Cardiac fibroblast (primary cell): ENCODE results near the gene ZNF181.
A peak's percentile ranks its signal among the peaks of the same experiment; 100 is the strongest.

Experiments
- DNase-seq, 2 donors: peaks; one replicate each; pipeline versions ENCODE4 v3.0.0 to v3.0.0-alpha.2; 2010; ENCODE audit warnings: low read depth in 2 of 2
- H3K4me3 ChIP-seq, 2 donors: replicated peaks in 1 of 2; 1 replicate in 1 of 2; 2 replicates in 1 of 2; pipeline ENCODE4 v1.5.1; 2011; ENCODE audit warnings: low read depth in 2 of 2, low read length in 2 of 2, mild to moderate bottlenecking in 2 of 2, moderate library complexity in 1 of 2
- TF ChIP-seq, protein P1 (sequence below): IDR thresholded peaks from one replicate; pipeline ENCODE4 v1.5.1; 2011; ENCODE audit warnings: low read depth, mild to moderate bottlenecking, low read length, inconsistent platforms

ZNF181 gene

DNA sequence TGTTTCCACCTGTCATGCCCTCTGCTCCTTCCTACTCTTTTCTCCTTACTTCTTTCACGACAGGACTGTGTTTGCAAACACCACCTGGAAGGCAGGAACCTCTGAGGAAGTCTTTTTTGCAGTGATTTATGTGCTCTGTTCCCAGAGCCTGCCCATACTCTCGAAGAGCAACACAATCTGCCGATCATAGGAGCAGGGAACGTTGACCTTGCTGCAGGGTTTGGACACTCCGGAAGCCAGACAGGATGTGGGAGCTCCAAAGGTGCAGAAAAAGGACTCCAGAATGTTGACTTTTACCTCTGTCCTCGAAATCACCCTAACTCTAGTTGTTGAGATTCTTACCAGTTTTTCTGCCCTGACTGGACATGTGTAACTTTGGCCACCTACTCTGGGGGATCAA, 8.6 kb upstream of the ZNF181 start:
- TF ChIP-seq, protein P1, sequence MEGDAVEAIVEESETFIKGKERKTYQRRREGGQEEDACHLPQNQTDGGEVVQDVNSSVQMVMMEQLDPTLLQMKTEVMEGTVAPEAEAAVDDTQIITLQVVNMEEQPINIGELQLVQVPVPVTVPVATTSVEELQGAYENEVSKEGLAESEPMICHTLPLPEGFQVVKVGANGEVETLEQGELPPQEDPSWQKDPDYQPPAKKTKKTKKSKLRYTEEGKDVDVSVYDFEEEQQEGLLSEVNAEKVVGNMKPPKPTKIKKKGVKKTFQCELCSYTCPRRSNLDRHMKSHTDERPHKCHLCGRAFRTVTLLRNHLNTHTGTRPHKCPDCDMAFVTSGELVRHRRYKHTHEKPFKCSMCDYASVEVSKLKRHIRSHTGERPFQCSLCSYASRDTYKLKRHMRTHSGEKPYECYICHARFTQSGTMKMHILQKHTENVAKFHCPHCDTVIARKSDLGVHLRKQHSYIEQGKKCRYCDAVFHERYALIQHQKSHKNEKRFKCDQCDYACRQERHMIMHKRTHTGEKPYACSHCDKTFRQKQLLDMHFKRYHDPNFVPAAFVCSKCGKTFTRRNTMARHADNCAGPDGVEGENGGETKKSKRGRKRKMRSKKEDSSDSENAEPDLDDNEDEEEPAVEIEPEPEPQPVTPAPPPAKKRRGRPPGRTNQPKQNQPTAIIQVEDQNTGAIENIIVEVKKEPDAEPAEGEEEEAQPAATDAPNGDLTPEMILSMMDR, result no peak
- H3K4me3 ChIP-seq, result no peak overlapping the region
- no peak for DNase-seq

DNA sequence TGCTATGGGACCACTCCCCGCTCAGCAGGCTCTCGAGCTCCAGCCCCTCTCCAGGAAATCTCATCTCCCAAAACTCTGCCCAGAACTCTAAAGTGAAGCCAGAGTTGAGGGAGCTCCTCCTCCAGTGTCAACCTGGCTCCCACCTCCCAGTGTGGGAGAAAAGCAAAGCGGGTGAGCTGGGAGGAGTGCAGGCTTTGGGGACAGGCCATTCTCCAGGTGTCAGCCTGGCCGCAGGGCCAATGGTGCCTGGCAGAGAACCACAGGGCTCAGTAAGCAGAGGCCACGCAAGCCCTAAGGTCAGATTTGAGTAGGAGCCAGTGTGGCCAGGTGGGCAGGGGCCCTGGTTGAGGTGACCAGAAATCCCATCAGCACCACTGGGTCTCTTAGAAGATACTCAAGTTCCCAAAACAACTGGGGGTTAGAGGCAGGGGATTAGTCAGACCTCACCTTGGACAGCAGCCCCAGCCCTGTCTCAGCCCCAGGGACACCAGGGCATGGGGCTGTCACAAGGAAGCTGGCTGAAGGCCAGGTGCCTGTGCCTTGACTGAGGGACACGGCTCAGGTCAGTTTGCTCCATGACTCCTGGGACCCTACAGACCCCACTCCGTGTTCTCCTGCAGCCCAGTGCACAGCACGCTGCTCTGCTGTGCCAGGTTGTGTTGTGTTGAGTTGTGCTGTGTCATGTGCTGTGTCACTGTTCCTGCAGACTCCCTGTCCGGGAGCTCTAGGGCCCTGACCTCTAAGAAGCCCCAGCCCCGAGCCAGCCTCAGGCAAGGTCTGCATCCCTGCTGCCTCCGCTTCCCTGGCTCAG, 2.8 kb upstream of the ZNF181 start:
- TF ChIP-seq, protein P1, result no peak
- no peak overlapping the region for H3K4me3 ChIP-seq
- no peak for DNase-seq

DNA sequence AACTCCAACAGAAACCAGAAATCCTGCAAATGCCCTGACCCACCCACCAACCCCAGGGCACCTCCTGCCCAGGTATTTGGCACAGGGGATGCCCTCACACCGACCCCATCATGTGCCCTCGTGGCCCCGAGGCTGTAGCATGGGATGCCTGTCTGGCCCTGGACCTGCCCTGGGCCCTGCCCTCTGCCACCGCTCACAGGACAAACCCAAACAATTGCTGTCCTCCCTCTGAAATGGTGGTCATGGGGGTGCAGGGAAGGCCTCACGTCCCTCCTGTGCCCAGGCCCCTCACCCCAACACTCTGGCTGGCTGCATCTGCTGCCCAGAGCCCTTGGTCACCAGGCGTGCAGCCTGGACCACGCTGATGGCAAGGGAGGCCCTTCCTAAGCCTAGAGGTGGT, 2.1 kb upstream of the ZNF181 start:
- no peak overlapping the region for H3K4me3 ChIP-seq
- TF ChIP-seq, protein P1, result no peak
- DNase-seq, result no peak

DNA sequence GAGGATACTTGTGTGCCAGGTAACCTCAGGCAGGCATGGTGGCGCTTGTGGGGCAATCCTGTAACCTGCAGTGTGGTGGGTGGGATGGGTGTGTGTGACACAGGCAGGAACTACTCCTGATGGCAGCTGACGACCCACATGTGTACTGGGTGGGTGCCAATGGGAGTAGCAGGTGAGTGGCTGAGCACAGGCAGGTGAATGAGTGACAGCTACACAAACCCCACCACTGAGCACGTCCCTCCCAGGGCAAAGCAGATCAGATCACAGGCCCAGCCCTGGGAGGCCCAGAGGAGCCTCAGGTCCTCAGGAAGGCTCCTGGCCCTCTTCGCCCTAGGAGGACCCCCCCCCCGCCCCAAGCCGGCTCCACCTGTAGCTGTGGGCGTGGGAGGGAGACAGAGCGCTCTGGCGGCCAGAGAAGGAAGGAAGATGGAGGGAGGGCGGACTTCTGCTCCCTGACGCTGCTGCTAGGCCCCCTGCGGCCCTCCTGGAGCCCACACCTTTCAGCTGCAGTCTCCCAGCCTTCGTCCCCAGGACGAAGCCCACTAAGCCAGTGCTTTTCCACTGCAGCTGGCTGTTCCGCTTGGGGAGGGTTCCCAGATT, 1.3 kb upstream of the ZNF181 start:
- TF ChIP-seq, protein P1, result no peak
- no peak for DNase-seq
- peak overlapping the region; percentile 64 to 76 for H3K4me3 ChIP-seq

DNA sequence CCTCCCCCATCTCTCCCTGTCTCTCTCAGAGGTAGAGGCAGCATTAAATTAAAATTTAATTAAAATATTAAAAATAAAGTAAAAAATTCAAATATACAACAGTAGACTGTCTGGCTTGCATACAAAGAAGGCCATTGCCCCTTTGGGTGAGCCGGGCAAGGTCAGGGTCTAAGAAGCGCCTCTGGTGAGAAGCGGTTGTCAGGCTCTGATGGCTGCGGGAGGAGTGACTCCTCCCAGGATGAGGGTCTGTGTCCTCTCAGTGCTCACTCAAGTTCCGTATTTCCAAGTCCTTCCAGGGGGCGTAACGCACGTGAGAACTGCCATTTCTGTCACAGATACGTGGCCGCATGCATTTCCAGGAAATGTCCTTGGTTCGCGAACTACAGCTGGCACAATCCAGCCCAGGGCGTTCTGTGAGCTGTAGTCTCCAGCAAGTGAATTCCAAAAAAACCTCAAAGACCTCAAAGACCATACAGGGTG, 737 bp upstream of the ZNF181 start:
- DNase-seq, result no peak
- H3K4me3 ChIP-seq, result peak overlapping the region; percentile 64 to 76
- TF ChIP-seq, protein P1, result no peak

DNA sequence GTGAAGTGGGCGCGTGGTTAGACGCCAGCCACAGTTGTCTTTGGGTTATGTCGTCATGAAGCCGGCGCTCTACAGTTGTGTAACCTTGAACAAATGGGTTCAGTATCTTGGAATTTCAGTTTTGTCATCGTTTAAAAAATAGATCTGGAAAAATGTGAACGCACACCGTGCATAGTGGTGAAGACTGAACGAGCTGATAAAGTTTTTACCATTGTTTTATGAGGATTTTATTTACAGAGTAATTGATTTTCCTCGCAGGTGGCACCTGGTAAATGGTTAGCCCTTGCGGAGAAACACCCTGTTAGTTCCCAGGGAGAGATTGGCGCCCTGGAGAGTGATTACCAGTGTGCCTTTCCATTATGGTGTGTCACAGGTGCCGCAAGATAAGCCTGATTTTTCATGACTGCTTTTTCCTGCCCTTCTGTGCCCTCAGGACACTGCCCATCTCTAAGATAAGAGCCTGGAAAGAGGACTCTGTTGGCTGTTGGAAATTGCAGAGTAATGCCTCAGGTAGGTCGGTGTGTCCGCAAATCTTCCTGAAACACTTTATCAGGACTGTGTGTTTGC, 577 bp downstream of the ZNF181 start:
- peak overlapping the region; percentile 64 to 76 for H3K4me3 ChIP-seq
- peak; percentile 89 to 93 for DNase-seq
- TF ChIP-seq, protein P1, result no peak
